GM18517 (cell line): Measurements from ENCODE around the gene JAZF1.

Experiments used
- ATAC-seq: cut with Tn5 transposase; IDR thresholded peaks from one replicate; pipeline ENCODE4 v1.9.1; 2021; ENCODE audit warnings: mild to moderate bottlenecking, moderate library complexity; ENCODE audit not compliant: unreplicated experiment

Gene JAZF1

DNA sequence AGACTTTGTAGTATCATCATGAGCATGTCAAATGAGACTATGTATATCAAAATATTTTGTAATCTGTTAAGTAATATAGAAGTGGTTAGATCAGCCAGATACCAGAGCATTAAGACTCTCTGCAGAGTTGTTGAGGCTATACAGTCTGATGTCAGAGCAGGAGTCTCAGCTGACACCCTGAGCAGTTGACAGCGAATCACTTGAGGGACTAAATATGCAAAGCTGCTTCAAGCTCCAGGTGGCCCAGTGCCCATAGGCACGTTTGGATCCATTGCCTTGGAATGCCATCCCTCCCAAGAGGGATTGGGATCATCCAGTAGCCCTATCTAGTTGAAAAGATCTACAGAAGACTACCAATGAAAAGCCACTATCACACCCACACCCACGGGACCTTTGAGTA, 230.5 kb downstream of the JAZF1 start:
- ATAC-seq: no peak

DNA sequence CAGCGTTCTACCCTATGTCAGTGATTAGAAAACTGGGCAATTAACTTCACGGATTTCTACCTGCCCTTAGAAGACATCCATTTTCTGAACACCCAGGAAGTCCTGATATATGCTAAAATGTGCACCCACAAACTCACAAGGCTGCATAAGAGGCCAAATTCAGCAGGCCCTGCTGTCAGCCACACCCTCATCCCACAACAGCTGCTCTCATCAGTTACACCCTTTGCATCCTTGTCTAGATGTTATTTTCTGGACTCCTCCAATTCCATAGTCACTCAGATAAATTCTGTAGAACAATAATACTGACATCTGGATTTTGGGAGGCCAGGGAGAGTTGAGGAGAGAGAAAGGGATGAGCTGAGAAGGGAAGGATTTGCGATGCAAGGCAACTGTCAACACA, 231.7 kb downstream of the JAZF1 start:
- no peak for ATAC-seq

DNA sequence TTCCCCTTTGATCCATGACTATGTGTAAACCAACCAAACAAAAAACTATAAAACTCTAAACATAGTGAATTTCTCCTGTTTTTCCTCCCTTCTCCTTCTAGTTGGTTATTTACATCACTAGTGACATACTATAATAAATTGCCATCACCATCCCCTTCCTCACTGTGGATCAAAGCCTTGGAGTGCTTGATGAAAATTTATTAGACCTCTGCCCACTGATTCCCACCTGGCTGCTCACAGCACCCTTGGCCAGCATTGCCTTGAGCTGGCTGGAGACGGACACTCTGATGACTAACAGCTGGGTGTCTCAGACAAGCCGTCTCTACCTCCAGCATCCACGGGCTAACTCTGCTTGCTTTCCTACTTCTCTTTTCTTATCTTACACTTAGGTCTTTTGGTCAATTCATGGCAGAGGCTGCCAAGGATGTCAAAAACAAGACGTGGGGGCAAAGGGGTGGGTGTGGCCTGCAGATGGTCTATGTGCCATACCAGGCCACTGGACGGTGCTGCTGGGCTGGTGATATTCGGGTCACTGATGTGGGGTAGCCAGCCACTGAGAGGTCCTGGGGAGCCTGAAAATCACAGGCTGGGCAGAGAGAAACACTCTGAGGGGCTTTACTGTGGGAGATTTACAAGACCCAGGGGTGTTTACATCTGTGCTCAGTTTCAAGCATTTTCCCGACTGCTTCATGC, 232.9 kb downstream of the JAZF1 start:
- ATAC-seq: no peak

DNA sequence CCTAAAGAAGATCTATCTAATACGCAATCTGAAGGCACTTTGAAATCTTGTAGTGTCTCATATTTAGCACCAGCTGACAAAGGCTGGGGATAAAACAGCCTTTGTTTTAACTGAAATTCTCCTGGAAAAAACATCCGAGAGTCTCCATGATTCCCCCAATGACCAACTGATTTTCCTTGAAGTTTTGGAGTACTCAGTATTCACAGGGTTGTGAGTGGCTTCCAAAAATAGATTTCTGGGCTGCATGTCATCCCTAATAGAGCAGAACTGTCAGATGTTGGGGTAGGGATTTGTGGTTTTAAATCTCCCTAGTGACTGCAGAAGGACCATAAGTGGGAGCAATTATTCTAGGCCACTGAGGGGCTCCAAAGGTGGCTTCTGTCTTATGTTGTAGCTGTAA, 234.2 kb downstream of the JAZF1 start:
- no peak for ATAC-seq

DNA sequence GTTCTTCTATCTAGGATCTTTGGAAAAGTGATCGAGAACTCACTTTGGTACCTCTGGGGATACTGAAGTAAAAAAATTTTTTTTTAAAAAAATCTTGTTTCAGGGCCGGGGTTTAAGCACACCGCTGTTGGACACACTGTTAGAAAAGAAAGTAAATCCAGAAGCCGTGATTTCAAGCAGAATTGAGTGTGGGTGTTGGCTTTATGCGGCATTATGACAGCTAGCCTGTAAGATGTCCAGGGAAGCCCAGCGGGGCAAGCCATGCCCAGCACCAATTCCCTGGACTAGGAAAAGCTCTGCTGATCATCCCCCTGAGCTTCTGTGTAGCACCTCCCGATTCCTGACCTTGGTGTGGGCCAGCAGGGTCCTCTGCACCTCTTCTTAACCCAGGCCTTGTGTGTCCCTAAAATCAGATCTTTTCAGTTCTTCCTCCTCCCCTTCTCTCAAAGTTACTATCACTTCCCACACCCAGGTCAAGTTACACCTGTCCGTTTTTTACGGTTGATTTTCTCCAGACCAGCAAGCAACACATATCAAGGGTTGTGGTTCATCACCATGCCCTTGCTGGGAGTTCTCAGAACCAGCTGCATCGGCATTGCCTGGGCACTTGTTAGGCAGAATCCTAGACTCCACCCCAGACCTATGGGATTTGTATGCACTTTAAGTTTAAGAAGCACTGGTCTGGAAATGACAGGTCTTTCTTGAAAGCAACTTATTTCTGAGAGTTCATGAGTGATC, 235.4 kb downstream of the JAZF1 start:
- no peak for ATAC-seq

DNA sequence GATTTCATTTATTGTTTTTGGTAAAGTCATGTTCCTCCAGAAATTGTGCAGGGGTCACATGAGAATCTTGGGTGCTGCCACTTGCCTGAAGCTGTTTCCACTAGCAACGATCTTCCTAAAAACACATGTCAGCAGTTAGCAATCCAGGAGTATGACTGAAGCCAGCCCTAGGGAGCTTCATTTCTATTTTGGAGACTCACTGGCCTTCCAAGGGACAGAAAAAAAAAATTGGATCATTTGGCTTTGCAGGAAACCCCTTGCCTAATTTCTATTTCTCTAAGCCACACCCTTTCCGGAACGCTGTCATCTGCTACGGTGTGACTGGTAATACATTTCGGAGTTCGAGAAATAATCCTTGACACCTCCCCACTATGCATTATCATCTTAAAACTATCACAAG, 236.0 kb downstream of the JAZF1 start:
- no peak for ATAC-seq

DNA sequence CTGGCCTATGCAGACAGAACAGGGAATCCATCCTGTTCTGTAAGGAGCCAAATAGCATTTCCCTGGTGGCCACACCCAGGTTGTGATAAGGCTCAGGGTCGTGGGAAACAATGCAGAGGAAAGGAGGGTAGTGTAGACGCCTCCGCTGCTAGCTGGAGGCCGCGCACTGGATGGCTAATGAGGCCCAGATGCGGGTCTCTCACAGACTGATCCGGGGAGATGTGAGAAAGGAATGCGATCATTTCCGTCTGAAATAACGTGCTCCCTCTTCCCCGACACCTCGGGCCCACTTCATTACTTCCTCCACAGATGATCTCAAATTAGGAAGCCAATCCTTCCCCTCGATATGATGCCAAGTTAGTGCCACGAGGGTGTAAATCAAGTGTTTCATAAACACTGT, 237.4 kb downstream of the JAZF1 start:
- no peak for ATAC-seq

DNA sequence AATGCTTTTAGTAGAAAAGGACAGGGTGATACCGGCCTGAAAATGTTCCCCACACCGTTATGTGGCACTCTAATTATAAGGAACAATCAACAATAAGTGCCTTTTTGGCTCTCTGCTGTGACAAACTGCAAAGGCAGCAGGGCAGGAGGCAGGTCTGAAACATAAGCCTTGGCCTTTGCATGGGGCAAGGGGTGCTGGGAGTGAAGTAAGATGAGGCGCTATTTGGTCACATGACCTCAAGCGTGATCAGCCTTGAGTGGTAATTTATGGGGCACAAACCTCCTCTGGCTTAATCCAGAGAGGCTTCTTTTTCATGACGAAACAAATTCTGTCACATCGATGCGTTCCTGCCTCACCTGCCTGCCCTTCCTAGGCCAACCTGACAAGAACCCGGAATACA, 237.9 kb downstream of the JAZF1 start:
- no peak for ATAC-seq

DNA sequence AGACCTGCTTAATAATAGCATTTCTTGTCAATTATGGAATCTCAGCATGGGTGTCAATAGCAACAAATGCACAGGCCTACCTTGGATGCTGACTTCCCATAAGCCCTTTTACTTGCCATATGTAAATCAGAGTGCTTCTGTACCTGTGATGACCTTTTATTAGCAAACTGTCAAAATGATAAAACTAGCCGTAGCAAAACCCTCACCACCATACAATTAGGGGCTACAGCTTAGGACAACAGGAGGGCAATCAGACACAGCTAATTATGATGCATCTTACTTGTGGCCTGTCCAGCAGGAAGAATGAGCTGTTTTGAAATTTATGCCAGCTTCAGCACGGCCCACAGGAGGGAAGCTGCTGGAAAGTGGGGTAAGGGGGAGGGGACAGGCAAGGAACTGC, 239.1 kb downstream of the JAZF1 start:
- no peak for ATAC-seq

DNA sequence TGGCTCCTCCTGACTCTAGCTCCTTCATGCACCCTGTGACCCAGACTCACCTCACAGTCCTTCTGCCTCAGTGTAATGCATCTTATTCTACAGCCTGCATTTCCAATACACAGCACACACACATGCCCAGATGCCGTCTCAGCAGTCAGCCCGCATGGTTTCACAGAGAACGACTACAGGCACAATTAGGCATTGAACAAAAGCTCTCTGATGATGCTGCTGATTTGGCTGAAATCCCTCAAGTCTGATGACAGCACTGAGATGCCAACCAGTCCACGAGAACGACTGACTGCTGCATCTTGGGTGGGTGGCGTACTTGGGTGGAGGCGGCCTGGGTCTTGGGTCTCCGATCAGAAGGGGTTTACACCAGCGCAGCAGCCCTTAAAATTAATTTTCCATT, 240.3 kb downstream of the JAZF1 start:
- no peak for ATAC-seq

DNA sequence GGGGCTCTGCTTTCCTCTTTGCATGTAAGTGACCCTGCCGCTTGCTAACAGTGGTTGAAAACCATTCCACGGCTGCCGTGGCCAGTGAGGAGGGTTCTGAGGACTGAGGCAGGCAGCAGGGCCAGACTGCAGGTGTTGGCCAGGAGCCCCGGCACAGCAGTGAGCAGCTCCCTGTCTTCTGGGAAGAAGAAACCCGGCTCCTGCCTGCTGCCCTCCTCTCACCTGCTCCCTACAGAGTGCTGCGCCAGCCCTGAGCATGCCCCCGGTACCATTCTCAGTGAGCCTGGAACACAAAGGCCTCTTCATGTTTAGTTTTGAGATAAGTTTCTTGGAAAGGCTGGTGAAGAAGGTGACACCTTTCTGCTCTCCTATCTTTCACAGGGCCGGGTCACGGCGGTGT, 240.7 kb downstream of the JAZF1 start:
- no peak for ATAC-seq

DNA sequence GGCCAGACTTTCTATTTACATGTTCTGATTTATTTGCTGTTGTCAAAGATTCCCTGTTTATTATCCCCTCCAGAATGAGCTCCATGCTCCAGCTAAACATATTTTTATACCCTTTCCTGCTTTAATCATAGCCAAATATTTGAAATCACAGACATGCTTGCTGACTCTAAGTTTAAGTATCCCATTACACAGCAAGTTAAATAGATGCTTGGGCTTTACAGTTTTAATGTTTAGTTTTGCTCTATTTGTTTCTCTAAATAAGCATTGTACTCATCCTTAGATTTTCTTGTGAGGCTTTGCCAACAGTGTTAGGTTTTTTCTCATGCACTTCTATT, 243.9 kb downstream of the JAZF1 start:
- ATAC-seq: no peak

DNA sequence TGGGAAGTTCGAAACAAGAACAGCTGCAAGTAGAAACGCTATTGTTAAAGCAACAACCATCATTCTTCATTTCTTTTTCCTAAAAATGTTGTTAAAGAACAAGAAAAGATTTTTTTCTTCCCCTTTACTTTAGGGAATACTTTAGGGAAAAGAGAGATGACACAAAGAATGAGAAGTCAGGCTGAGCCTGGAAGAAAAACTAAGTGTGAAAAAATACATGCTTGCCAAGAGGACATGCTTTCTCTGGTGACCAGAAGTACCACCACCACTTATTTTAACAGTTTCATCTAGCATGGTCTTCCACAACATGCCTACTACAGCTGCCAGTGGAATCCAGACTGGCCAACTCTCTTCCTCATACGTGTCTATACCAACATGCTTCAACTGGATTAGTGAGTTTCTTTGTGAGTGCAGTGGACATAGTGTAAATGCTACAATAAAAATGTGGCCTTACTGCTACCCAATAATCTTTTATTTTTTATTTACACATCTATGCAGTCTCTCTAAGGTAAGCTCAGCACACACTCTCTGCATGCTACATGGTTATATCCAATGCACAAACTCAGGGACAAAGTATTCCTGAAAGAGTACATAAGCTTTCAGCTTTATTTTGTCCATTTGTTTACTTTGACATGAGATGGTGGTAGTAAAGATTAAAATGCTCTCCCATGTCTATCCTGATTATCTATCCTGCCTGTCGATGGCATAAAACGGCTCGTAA, 244.4 kb downstream of the JAZF1 start:
- ATAC-seq: no peak

DNA sequence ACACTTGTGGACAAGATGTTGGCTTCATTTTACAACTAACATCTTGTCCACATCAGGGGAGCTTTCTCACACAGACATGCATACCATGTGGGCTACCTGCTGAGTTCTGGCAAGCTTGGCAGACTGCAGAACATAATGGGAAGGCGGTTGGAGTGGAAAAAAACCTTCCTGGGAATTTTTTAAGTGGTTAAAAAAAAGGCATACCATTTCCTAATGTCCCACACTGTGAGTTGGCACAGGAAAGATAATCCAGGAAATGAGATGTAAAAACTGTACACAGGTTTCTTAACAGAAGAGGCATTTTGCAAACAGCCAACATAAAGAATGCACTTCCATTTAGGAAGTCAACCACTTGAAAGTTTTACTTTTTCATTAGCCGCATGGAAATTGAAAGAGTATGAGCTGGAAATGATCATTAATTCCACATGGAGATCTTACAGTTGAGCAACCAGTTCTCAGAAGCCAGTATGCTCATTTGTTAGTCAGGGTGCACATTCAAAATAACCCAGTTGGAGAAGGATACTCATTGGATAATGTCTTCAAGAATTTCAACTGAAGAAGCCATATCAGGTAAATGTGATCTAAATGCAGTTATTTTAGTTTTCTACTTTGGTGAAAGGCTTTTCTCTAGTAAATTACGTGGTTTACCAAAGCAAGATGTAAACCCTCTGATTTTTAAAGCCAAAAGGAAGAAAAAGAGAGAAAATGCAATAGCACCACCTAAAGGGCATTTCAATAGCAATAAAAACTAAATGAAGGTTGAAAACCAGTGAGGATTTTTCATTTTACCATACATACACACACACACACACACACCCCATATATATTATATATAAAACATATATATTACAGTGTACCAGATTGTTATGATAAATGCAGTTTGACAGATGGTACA, 246.7 kb downstream of the JAZF1 start:
- no peak for ATAC-seq

DNA sequence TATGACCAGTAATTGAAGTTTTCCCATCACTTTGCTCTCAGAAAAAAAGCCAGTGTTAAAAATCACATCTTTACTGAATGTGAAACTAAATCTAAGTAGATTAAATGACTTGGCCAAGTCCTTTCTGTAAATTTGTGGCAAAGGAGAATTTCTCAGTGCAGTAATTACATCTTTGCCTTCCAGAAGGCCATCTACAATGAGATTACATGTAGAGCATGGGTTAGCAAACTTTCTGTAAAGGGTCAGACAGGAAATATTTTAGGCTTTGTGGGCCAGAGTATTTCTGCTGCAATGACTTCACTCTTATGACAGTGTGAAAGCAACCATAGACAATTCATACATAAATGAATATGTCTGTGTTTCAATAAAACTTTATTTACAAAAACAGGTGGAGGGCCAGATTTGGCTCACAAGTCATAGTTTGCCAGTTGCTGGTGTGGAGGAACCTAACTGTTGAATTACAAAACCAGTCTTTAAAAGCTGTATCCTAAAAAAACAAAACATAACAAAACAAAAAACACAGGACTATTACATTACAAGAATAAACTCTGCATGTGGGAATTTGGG, 249.6 kb downstream of the JAZF1 start:
- no peak for ATAC-seq

DNA sequence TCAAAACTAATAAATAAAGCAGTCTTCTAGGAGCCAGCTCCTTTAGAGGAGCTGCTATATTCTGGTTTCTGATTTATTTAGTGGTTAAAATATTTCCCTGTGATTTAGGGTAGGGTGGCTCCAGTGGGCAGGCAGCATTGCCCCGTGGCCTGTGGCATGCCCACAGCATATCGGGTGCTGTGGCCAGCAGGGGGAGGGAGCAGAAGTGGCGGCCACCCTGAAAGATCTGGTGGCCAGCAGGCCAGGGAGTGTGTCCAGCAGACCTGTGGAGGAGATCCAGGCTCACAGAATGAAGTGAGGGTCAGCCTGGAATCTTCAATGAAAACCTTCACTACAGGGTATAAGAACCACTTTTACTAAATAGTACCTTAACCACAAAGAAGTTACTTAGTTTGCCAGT, 251.5 kb downstream of the JAZF1 start:
- ATAC-seq: no peak

DNA sequence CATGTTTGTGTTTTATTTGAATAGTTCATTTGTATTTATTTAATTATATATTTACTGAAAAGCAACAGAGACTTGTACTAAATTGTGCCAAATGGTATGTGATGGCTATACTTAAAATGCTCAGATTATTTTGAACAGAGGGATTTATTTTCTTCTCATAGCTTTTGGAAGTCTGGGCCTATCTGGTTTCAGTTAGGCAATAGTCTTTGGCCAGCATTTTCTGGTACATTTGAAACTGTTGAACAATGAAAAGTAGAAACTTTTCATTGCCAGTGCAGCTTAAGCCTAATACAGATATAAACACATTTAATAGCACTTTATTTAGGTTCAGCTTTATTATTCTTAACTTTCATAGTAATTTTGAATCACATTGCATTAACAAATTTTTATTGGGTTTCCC, 252.6 kb downstream of the JAZF1 start:
- no peak for ATAC-seq

DNA sequence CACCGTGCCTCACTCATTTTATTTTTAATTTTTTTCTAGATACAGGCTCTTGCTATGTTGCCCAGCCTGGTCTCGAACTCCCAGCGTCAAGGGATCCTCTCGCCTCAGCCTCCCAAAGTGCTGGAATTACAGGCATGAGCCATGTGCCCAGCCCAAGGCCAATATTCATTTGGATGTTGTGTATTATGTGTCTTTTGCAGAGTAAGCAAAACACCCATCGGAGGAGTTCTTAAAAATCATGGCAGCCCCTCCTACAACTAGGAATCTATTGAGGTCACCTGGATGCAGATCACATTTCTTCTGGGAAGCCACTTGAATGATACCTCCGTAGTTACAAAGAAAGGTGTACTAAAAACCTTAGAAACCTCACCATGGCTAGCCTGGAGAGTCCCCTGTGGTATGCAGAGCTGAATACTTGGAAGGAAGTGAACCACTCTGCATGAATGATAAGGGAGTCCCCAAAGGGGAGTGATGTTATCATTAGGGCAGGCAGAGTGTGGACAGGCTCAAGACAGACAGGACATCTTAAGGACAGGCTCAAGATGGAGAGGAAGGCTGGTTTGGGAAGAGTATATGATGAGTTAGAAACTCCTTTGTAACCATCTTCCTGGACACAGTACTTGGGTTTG, 254.9 kb downstream of the JAZF1 start:
- no peak for ATAC-seq

DNA sequence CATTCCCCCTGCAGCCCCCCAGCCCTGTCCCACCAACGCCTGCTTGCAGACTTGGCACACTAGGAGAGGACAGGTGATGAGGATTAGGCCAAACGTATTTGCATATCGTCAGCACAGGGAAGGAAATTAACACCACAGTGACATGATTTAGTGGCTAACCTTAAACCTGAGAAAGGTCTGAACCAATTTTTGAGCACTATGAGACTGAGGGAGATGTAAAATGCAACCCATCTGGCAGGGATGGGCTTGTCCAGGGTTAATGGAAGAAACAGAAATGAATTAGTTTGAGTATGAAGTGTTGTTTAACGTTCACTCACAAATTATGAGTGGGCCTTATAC, 257.0 kb downstream of the JAZF1 start:
- no peak for ATAC-seq

DNA sequence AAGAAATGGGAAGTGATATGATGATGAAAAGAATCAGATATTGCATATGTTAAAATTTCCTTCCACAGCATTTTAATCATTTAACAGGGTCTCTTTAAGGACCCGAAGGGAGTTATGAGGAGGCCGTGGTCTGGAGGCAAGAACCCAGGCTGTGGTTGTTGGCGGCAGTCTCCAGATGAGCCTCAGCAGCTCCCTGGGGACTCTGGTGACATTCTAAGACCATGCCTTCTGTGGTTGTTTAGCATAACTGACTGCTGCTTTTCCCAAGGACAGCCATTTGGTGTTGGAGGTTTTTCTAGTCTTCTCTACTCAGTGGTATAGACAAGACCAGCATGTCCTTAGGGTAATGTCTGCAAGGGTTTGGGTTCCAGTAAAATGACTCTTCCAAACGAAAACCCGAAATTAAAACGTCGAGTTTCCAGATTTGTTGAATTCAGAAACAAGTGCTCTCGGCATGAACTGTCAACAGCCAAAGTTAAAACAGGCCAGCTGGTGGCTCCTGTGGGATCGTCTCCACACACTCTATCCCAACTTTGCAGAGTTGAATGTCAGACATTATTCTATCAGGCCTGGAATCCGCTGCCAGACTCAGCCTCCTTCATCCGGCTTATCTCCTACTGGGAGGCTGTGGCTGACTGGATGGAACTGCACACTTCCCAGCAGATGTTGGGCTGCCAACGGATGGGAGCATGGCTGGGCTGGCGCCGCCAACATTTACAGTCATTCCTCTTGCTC, 257.5 kb downstream of the JAZF1 start:
- no peak for ATAC-seq
